ENCODE results near the gene E2F3. TPM values are rescaled to one million over a fixed set of nuclear protein-coding genes. Genes with fewer than 3 reads are reported as not detected.

E2F3 gene
- total and polyA plus RNA-seq, 4 experiments from 2014 or later = 1.3 to 25.5 (median 15.2) TPM

DNA sequence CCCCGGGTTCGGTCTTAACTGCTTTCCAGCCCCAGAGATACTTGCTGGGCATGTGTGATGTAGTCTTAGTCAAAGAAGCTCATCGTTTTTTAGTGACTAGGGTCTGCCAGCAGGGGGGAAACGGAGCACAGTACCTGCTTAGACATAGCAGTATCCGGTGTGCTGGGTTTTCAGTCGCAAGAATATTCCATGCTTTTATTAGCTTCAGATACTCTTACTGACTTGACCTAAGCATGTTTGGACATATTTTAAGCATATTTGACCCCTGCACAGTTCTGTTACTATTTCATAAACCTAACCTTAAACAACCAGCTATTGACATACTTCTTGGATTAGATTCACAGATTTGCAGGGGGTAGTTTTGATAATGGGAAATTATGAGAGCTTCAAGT is 3.0 kb downstream of the E2F3 start:
- peak overlapping the region; percentile 73 for H3K27ac ChIP-seq (ENCODE audit: low read depth, low read length)
- H3K36me3 ChIP-seq (ENCODE audit: insufficient read depth, low read length) = no peaks in the 10 kb centered on the region
- peak; percentile 65 to 81 (median 66) for DNase-seq
- H3K9me3 Mint-ChIP-seq = peaks cover 0 to 3% (median 0%) of the 10 kb centered on the region in 8 donors
- CTCF ChIA-PET (ENCODE audit: partially characterized antibody) = interaction anchor here (0.7 to 4.4 kb wide), 41 partner anchors 9 to 216 kb away, joined by 3 to 60 read pairs (median 5); partner anchors contain the start of genes CDKAL1 and MBOAT1
- peaks cover 0 to 23% of the 10 kb centered on the region in 2 donors for H3K36me3 Mint-ChIP-seq
- H3K27ac Mint-ChIP-seq = peak overlapping the region; percentile 90 to 97 (median 95)
- peaks cover 54% of the 10 kb centered on the region for H3K4me1 ChIP-seq (ENCODE audit: insufficient read depth, low read length)
- H3K9me3 ChIP-seq (ENCODE audit: control insufficient read depth in 1 of 2, low read length in 2 of 2) = no peaks in the 10 kb centered on the region
- peaks cover 41 to 69% (median 50%) of the 10 kb centered on the region in 4 donors for H3K4me1 Mint-ChIP-seq
- intact Hi-C loops (cut with micrococcal nuclease) = loop anchor here (1.0 to 10.0 kb wide), 6 partner anchors 50 to 1190 kb away; partner anchors contain the start of genes MBOAT1 and SOX4
- H3K4me3 Mint-ChIP-seq = peak overlapping the region; percentile 88 to 99 (median 95)
- H3K27me3 ChIP-seq (ENCODE audit: insufficient read depth, low read length) = no peaks in the 10 kb centered on the region
- H3K27me3 Mint-ChIP-seq = no peaks in the 10 kb centered on the region
- peak overlapping the region; percentile 50 to 53 for H3K4me3 ChIP-seq (ENCODE audit: low read length in 2 of 2)
- POLR2A ChIA-PET (ENCODE audit: partially characterized antibody) = interaction anchor here (0.7 to 5.7 kb wide), 23 partner anchors 9 to 196 kb away, joined by 3 to 179 read pairs (median 3); partner anchors contain the start of genes CDKAL1 and MBOAT1

DNA sequence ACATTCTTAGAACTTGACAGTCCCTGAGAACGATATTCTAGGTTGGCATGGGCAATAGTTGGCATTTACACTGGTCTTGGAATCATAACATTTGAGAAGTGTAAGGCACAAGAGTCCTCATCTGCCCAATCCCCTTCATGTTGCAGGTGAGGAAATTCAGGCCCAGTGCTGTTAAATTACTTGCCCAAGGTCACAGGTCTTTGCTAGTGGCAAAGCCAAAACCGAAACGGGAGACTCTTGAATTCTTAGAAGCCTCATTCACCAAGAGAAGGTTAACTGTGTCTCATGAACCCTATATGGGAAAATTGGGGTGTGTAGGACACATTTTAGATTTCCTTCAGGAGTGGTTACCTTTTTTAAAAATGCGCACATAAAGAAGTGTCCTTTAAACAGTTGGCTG is 7.2 kb downstream of the E2F3 start:
- no peaks in the 10 kb centered on the region for H3K27me3 Mint-ChIP-seq
- H3K27ac ChIP-seq (ENCODE audit: low read depth, low read length) = no peak overlapping the region
- peak overlapping the region in 1 of 2 donors; percentile 12 for H3K4me3 ChIP-seq (ENCODE audit: low read length in 2 of 2)
- no peak for DNase-seq
- intact Hi-C loops (cut with micrococcal nuclease) = loop anchor here (10.0 kb wide), 1 partner anchor 1186 kb away; the partner anchor contains the start of gene SOX4
- no peaks in the 10 kb centered on the region for H3K36me3 ChIP-seq (ENCODE audit: insufficient read depth, low read length)
- H3K27ac Mint-ChIP-seq = peak overlapping the region in 5 of 7 donors; percentile 7 to 85 (median 76)
- H3K36me3 Mint-ChIP-seq = peaks cover 11 to 15% of the 10 kb centered on the region in 2 donors
- peaks cover 63% of the 10 kb centered on the region for H3K4me1 ChIP-seq (ENCODE audit: insufficient read depth, low read length)
- H3K27me3 ChIP-seq (ENCODE audit: insufficient read depth, low read length) = no peaks in the 10 kb centered on the region
- H3K9me3 Mint-ChIP-seq = no peaks in the 10 kb centered on the region
- POLR2A ChIA-PET (ENCODE audit: partially characterized antibody) = interaction anchor here (1.4 to 3.3 kb wide), 2 partner anchors 43 to 89 kb away, joined by 4 to 15 read pairs; no protein-coding TSS in a partner anchor
- H3K4me1 Mint-ChIP-seq = peaks cover 52 to 77% (median 65%) of the 10 kb centered on the region in 4 donors
- H3K4me3 Mint-ChIP-seq = peak overlapping the region in 6 of 8 donors; percentile 43 to 86 (median 77)
- CTCF ChIA-PET (ENCODE audit: partially characterized antibody) = interaction anchor here (1.9 kb wide), 1 partner anchor 119 kb away, joined by 7 read pairs; no protein-coding TSS in a partner anchor
- no peaks in the 10 kb centered on the region for H3K9me3 ChIP-seq (ENCODE audit: control insufficient read depth in 1 of 2, low read length in 2 of 2)

DNA sequence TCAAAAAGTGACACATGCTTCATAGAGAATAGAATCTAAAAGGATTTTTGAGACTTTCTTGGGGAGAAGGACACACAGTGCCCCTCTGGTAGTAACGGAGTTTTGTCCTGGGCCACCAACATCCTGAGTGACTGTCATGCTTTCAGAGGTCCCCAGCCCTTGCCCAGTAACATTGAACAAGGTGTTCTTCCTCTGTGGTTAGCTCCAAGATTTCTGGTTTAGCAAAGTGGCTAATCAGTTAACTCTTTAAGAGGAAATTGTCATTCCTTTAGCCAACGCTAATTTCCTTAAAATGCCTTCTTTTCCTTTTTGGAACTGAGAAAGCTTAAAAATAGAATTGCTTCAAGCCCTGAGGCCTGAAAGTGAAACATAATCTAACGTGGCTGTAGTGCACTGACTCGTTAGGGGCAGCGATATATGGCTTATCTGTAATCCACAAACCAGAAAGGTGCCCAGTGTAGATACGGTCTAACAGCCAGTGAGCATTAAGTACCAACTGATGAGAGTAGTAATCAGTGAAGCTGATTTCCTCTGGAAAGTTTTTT is 7.8 kb downstream of the E2F3 start:
- H3K27me3 ChIP-seq (ENCODE audit: insufficient read depth, low read length) = no peaks in the 10 kb centered on the region
- no peak for DNase-seq
- no peaks in the 10 kb centered on the region for H3K36me3 ChIP-seq (ENCODE audit: insufficient read depth, low read length)
- peak overlapping the region; percentile 58 to 89 (median 79) for H3K27ac Mint-ChIP-seq
- no peaks in the 10 kb centered on the region for H3K9me3 Mint-ChIP-seq
- H3K4me3 ChIP-seq (ENCODE audit: low read length in 2 of 2) = peak overlapping the region in 1 of 2 donors; percentile 18
- peaks cover 6 to 15% of the 10 kb centered on the region in 2 donors for H3K36me3 Mint-ChIP-seq
- H3K4me1 Mint-ChIP-seq = peaks cover 50 to 73% (median 61%) of the 10 kb centered on the region in 4 donors
- ChIA-PET POLR2A (ENCODE audit: partially characterized antibody) (interaction anchor here (1.4 to 3.3 kb wide), 2 partner anchors 44 to 90 kb away, joined by 4 to 15 read pairs; no protein-coding TSS in a partner anchor), CTCF (ENCODE audit: partially characterized antibody) (interaction anchor here (1.0 to 1.9 kb wide), 2 partner anchors 12 to 119 kb away, joined by 3 to 7 read pairs; no protein-coding TSS in a partner anchor)
- no peaks in the 10 kb centered on the region for H3K27me3 Mint-ChIP-seq
- peaks cover 63% of the 10 kb centered on the region for H3K4me1 ChIP-seq (ENCODE audit: insufficient read depth, low read length)
- intact Hi-C loops (cut with micrococcal nuclease) = loop anchor here (10.0 kb wide), 1 partner anchor 1185 kb away; the partner anchor contains the start of gene SOX4
- H3K9me3 ChIP-seq (ENCODE audit: control insufficient read depth in 1 of 2, low read length in 2 of 2) = no peaks in the 10 kb centered on the region
- peak overlapping the region; percentile 40 for H3K27ac ChIP-seq (ENCODE audit: low read depth, low read length)
- H3K4me3 Mint-ChIP-seq = peak overlapping the region; percentile 43 to 86 (median 73)

DNA sequence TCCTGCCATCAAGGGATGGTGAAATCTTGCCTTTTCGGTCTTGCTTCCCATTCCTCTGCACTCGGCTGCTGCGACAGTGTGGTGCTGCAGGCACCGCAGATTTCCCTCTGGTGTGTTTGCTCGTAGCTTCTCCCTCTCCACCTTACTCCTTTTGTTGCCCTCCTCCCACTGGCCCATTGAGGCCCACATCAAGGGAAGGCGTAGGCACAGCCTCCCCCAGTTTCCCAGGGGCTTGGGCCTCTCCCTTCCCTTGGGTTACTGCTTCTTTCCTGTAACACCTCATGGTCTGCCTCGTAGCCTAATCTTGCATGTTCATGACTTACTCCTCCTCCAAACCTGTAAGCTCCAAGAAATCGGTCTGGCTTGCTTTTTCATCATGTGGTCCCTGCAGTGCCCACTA is 9.9 kb downstream of the E2F3 start:
- DNase-seq = no peak
- no peak overlapping the region for H3K4me3 ChIP-seq (ENCODE audit: low read length in 2 of 2)
- H3K4me1 ChIP-seq (ENCODE audit: insufficient read depth, low read length) = peaks cover 70% of the 10 kb centered on the region
- Mint-ChIP-seq H3K4me3 (peak overlapping the region in 6 of 8 donors; percentile 13 to 78 (median 65)), H3K36me3 (peaks cover 1 to 15% of the 10 kb centered on the region in 2 donors), H3K27ac (peak overlapping the region in 5 of 7 donors; percentile 32 to 92 (median 86)), H3K27me3 (no peaks in the 10 kb centered on the region), H3K9me3 (no peaks in the 10 kb centered on the region), H3K4me1 (peaks cover 57 to 85% (median 72%) of the 10 kb centered on the region in 4 donors)
- ChIA-PET CTCF (ENCODE audit: partially characterized antibody) (interaction anchor here (1.3 kb wide), 1 partner anchor 121 kb away, joined by 3 read pairs; no protein-coding TSS in a partner anchor), POLR2A (ENCODE audit: partially characterized antibody) (interaction anchor here (1.0 to 3.3 kb wide), 3 partner anchors 47 to 92 kb away, joined by 3 to 15 read pairs (median 4); no protein-coding TSS in a partner anchor)
- H3K9me3 ChIP-seq (ENCODE audit: control insufficient read depth in 1 of 2, low read length in 2 of 2) = no peaks in the 10 kb centered on the region
- intact Hi-C loops (cut with micrococcal nuclease) = no loop called here
- no peak overlapping the region for H3K27ac ChIP-seq (ENCODE audit: low read depth, low read length)
- no peaks in the 10 kb centered on the region for H3K36me3 ChIP-seq (ENCODE audit: insufficient read depth, low read length)
- H3K27me3 ChIP-seq (ENCODE audit: insufficient read depth, low read length) = no peaks in the 10 kb centered on the region

DNA sequence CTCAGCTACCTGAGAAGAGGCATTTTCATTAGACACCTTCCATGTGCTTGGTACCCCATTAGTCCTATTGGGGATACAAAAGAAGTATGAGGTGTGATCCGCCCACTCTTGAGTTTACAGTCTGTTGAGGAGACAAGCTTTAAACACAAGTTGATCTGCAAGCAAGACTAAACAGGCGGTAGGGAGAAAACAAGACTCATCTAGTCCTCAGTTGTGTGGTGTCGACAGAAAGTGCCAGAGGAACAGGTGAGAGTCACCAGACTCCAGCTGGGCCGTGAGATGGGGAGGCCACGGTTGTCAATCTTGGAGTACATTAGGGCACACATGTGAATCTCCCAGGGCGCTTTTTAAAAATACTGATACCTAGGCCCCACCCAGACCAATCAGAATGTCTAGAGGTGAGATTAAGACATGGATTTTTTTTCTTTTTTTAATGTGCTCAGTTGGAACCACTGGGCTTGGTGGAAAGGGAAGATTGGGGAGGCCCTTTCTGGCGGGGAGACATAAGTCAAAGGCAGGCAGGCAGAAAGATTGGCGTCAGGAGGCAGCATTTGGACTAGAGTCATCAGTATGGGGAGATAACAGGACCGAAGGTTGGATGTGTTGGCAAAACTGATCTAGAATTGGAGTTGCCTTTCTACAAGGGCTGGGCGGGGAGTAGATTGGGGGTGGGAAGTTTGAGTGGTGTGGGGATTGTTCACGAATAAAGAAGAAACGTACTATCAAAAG is 10.4 kb downstream of the E2F3 start:
- no peaks in the 10 kb centered on the region for H3K9me3 Mint-ChIP-seq
- Histone ChIP-seq H3K9me3 (ENCODE audit: control insufficient read depth in 1 of 2, low read length in 2 of 2) (no peaks in the 10 kb centered on the region), H3K27ac (ENCODE audit: low read depth, low read length) (no peak overlapping the region), H3K27me3 (ENCODE audit: insufficient read depth, low read length) (no peaks in the 10 kb centered on the region), H3K36me3 (ENCODE audit: insufficient read depth, low read length) (no peaks in the 10 kb centered on the region), H3K4me1 (ENCODE audit: insufficient read depth, low read length) (peaks cover 70% of the 10 kb centered on the region), H3K4me3 (ENCODE audit: low read length in 2 of 2) (no peak overlapping the region)
- peak overlapping the region in 3 of 7 donors; percentile 55 to 92 (median 86) for H3K27ac Mint-ChIP-seq
- ChIA-PET CTCF (ENCODE audit: partially characterized antibody) (interaction anchor here (1.3 to 2.7 kb wide), 2 partner anchors 7 to 121 kb away, joined by 3 to 17 read pairs; no protein-coding TSS in a partner anchor), POLR2A (ENCODE audit: partially characterized antibody) (interaction anchor here (1.5 kb wide), 1 partner anchor 92 kb away, joined by 4 read pairs; no protein-coding TSS in a partner anchor)
- peak overlapping the region in 3 of 8 donors; percentile 64 to 69 (median 66) for H3K4me3 Mint-ChIP-seq
- H3K36me3 Mint-ChIP-seq = peaks cover 0 to 15% of the 10 kb centered on the region in 2 donors
- intact Hi-C loops (cut with micrococcal nuclease) = no loop called here
- peaks cover 58 to 85% (median 73%) of the 10 kb centered on the region in 4 donors for H3K4me1 Mint-ChIP-seq
- DNase-seq = no peak
- no peaks in the 10 kb centered on the region for H3K27me3 Mint-ChIP-seq

DNA sequence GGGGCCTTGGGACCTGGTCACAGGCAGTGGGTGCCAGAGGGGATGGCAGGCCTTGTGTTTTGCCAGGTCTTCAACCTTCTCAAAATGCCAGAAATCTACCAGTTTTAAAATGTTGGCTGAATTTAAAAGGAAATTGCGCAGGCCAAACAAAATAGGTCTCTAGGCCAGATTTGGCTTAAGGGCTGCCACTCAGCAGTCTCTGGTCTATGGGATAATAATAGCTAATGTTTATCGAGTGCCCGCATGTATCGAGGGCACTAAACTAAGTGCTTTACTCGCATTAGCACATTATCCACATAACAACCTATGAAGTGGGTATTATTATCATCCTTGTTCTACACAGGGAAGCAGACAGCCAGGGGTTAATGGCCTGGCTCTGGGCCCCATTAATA is 11.0 kb downstream of the E2F3 start:
- no peaks in the 10 kb centered on the region for H3K36me3 ChIP-seq (ENCODE audit: insufficient read depth, low read length)
- peaks cover 0 to 15% of the 10 kb centered on the region in 2 donors for H3K36me3 Mint-ChIP-seq
- peaks cover 68% of the 10 kb centered on the region for H3K4me1 ChIP-seq (ENCODE audit: insufficient read depth, low read length)
- POLR2A ChIA-PET (ENCODE audit: partially characterized antibody) = interaction anchor here (1.5 to 2.4 kb wide), 2 partner anchors 8 to 93 kb away, joined by 4 to 14 read pairs; no protein-coding TSS in a partner anchor
- no peak for DNase-seq
- no peak overlapping the region for H3K4me3 ChIP-seq (ENCODE audit: low read length in 2 of 2)
- H3K27me3 Mint-ChIP-seq = no peaks in the 10 kb centered on the region
- H3K9me3 ChIP-seq (ENCODE audit: control insufficient read depth in 1 of 2, low read length in 2 of 2) = no peaks in the 10 kb centered on the region
- CTCF ChIA-PET (ENCODE audit: partially characterized antibody) = interaction anchor here (2.7 kb wide), 1 partner anchor 8 kb away, joined by 17 read pairs; no protein-coding TSS in a partner anchor
- H3K4me3 Mint-ChIP-seq = no peak overlapping the region
- peak overlapping the region in 1 of 7 donors; percentile 84 for H3K27ac Mint-ChIP-seq
- intact Hi-C loops (cut with micrococcal nuclease) = no loop called here
- H3K9me3 Mint-ChIP-seq = no peaks in the 10 kb centered on the region
- peaks cover 54 to 83% (median 70%) of the 10 kb centered on the region in 4 donors for H3K4me1 Mint-ChIP-seq
- H3K27me3 ChIP-seq (ENCODE audit: insufficient read depth, low read length) = no peaks in the 10 kb centered on the region
- no peak overlapping the region for H3K27ac ChIP-seq (ENCODE audit: low read depth, low read length)
